HG03342 (cell line): ENCODE data around the gene SUCNR1.
A peak's percentile ranks its signal among the peaks of the same experiment; 100 is the strongest.
"Not testable (repeated sequence)": the region's sequence is repeated elsewhere in the genome, so short reads cannot be mapped to it uniquely, and the experiment has no call there.

Experiments used
- ATAC-seq: cut with Tn5 transposase; IDR thresholded peaks from one replicate; pipeline ENCODE4 v1.9.1; 2021; ENCODE audit warnings: mild to moderate bottlenecking, moderate library complexity; ENCODE audit not compliant: unreplicated experiment

Gene SUCNR1

GRCh38 chr3:151871639-151872468, 1.6 kb upstream of the SUCNR1 start:
- peak; percentile 94 for ATAC-seq

DNA sequence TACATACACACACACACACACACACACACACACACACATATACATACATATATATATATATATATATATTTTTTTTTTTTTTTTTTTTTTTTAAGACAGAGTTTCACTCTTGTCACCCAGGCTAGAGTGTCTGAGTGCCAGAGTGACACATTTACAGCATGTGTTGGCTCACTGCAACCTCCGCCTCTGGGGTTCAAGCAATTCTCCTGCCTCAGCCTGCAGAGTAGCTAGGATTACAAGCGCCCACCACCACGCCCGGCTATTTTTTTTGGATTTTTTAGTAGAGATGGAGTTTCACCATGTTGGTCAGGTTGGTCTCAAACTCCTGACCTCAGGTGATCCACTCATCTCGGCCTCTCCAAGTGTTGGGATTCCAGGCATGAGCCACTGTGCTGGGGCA, 636 bp downstream of the SUCNR1 start:
- not testable (repeated sequence) for ATAC-seq

DNA sequence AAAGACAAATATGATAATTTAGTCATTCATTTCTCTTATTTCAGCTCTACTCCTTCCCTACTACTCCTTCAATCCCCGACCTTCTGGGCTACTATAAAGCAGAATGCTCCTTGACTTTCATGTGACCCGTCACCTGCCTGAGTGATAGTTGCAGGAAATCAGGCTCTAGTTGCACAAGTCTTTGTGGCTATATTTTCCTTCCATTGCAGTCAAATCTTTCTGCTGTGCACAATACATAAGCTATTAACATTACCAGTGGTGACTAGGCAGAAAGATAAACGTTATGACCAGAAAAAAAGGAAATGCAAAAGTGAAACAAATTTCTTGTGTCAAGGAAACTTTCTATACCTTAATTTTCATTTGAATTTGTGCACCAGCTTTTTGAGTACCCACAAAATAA, 2.3 kb downstream of the SUCNR1 start:
- ATAC-seq, result peak; percentile 71

DNA sequence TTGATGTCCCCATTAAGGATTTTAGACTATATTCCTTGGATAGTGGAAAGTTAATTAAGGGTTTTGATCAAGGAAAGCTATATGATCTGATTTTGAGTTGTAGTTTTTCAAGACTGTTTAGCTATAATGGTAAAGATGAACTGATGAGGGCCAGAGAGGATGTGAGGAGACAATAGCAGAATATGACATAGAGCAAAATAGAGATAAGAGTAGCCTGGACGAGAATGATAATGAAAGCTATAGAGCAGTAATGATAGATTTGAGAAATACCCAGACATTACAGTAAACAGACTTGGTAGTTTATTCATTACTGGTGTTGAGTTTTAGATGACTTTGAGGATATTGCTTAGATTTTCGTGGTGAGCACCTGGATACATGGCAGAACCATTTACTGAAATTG, 3.8 kb downstream of the SUCNR1 start:
- ATAC-seq, result no peak

GRCh38 chr3:151878465-151878864, 5.0 kb downstream of the SUCNR1 start:
- ATAC-seq, result no peak

GRCh38 chr3:151879037-151879436, 5.6 kb downstream of the SUCNR1 start:
- no peak for ATAC-seq

DNA sequence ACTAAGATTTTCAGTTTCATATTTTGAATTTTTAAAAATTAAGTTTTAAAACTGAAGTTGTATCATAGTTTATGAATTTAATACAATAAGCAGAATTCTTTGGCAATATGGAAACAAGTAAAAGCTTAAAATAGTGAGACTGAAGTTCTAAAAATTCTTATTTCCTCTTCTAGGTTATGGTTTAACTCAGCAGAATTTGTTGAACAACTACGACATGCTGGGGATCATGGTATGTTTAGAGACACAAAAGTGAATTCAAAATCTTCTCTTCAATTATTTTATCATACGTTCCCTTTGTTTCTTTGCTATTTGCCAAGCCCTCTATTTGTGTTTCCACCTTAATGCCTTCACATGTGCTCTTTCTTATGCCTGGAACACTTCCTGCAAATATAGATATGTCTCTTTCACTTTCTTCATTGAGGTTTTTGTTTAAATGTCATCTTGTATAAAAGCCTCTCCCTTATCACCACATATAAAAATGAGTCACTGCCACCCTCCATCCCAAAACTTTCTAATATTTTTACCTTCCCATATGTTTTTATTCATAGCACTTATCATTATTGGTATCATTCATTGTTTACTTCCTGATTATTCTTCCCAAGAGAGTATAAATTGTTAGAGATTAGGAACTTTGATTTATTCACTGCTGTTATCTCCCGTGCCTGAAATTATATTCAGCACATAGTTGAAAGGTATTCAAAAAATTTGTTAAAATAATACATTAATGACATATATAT, 6.4 kb downstream of the SUCNR1 start:
- peak; percentile 41 for ATAC-seq

DNA sequence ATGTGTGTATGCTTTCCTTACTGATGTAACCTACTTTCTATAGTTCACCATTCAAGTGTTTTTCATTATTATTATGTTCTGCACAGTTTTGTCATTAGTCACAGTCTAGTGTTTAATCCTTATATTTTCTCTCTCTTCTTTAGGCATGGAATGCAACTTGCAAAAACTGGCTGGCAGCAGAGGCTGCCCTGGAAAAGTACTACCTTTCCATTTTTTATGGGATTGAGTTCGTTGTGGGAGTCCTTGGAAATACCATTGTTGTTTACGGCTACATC, 6.9 kb downstream of the SUCNR1 start:
- ATAC-seq, result no peak

GRCh38 chr3:151881137-151881536, 7.7 kb downstream of the SUCNR1 start:
- ATAC-seq, result no peak

DNA sequence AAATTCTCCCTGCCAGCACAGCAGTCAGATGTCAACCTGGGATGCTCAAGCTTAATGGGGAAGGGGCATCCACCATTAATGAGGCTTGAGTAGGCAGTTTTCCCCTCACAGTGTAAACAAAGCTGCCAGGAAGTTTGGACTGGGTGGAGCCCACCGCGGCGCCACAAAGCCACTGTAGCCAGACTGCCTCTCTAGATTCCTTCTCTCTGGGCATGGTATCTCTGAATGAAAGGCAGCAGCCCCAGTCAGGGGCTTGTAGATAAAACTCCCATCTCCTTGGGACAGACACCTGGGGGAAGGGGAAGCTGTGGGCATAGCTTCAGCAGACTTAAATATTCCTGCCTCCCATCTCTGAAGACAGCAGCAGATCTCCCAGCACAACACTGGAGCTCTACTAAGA, 12.0 kb downstream of the SUCNR1 start:
- not testable (repeated sequence) for ATAC-seq

DNA sequence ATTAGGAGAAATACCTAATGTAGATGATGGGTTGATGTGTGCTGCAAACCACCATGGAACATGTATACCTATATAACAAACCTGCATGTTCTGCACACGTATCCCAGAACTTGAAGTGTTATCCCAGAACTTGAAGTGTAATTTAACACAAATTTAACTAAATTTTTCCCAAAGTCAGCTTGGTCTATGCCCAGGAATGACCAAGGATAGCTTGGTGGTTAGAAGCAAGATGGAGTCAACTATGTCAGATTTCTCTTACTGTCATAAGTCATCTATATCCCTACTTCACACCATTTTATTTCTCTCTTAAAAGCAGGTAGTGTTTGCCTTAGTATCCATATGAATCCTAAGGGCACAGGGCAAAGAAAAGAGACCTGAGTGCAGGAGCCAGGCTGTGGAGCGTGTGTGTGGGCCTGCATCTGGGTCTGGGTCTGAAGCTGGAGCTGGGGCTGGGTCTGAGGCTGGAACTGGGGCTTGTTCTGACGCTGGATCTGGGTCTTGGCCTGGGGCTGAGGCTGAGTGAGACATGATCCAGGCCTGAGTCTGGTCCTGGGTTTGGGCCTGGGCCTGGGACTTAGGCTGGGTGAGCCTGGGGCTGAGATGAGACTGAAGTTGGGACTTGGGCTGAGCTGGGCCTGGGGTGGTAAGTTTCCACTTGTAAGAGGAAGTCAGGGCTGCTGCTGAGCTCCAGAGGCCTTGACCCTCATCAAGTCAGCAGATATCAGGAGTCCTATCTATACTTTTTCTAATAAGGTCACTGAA, 14.2 kb downstream of the SUCNR1 start:
- ATAC-seq, result not testable (repeated sequence)

- no peak for ATAC-seq
Observed at GRCh38 chr3:151890721-151891141, 17.3 kb downstream of the SUCNR1 start.

- ATAC-seq, result no peak
Observed at GRCh38 chr3:151891721-151892120, 18.3 kb downstream of the SUCNR1 start.

DNA sequence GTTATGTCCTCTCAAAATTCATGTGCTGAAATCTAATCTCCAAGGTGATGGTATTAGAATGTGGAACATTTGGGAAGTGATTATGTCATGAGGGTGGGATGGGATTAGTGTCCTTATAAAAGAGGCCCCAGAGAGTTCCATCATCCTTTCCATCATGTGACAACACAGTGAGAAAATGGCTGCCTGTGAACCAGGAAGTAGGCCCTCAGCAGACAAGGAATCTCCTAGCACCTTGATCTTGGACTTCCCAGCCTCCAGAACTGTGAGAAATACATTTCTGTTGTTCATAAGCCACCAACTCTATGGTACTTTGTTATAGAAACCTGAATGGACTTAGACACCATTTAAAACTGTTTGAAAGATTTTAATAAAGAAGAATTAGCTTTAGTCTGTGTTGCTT, 20.8 kb downstream of the SUCNR1 start:
- ATAC-seq, result no peak

DNA sequence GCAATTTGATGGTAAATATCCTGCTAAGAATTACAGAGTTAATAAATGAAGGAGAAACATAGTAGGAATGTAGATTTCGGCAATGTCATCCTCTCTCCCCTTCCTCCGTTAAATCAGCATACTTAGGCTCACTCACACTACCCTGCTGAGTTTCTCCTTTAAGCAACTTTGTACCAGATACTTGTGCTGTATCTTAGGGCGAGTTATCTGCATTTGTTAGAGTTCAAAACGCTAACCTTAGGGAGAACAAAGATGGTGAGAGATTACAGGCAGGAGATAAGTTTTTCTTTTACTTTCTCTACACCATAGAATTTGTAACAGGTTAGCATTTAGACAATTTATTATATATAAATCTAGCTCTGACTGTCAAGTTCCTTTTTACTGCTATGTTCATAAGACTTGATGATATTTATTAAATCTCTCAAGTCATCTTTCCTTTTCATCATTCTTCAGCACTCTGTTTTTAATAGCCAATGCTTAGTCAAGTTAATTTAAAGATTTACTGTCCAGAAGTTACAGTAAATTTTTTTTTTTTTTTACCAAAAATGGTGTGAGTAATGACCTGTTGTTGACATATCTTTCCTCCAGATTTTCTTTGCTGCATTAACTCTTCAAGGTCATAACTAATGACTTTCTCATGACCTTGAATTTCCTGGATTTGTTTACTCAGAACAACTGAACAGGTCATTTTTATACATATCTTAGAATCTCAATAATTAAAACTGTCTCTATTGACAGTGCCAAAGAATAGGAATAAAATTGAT, 22.2 kb downstream of the SUCNR1 start:
- ATAC-seq, result no peak

DNA sequence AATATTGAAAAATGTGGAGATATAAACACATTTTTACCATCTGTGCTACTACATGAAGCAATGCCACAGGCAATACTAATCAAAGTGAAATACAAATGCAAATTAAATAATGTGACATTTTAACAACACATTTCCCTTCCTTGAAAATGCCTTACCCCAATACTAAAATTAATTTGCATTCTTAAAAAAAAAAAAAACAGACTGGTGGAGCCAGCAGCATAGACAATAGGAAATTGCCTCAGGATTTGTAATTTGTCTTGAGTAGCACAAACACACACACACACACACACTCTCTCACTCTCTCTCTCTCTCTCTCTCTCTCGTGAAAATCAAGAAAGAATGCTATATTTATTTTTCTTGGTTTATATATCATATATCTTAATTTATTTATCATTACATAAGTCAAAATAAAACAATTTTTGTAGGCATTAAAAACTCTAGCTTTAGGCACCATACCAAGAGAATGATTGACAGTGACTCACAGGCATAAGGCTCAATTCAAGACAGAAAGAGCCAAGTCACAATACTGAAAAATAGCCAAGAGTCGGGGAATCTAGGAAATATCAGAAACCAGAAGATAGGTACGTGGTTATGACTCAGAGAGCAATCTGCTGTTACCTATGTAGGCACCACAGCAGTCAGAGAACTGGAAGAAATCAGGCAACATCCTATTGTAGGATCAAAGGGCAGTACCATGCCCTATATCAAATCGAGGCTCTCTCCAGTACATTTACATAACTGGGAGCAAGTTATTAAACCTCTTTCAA, 23.0 kb downstream of the SUCNR1 start:
- ATAC-seq, result no peak

DNA sequence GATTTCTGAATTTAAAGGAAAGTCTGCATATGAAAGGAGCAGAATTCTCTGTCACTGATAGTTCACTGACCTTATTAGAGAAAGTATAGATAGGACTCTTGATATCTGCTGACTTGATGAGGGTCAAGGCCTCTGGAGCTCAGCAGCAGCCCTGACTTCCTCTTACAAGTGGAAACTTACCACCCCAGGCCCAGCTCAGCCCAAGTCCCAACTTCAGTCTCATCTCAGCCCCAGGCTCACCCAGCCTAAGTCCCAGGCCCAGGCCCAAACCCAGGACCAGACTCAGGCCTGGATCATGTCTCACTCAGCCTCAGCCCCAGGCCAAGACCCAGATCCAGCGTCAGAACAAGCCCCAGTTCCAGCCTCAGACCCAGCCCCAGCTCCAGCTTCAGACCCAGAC, 24.7 kb downstream of the SUCNR1 start:
- not testable (repeated sequence) for ATAC-seq

DNA sequence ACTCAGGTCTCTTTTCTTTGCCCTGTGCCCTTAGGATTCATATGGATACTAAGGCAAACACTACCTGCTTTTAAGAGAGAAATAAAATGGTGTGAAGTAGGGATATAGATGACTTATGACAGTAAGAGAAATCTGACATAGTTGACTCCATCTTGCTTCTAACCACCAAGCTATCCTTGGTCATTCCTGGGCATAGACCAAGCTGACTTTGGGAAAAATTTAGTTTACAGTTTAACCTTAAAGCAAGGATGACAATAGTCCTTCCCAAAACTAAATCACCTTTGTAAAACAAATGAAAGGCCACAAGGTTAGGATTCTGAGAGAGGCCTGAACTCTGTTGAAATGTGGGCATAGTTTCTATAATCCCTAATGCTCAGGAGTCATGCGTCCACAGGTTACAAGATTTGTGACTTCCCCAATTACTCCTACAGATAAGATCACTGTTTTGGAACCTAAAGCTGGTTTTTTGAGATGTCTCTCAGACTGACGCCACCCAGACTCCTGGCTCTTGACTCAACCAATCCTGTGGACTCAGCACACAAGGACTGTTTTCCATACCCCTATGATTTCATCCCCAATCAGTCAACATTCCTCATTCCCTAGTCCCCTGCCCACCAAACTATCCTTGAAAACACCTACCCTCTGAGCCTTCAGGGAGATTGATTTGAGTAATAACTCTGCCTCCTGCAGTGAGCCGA, 25.3 kb downstream of the SUCNR1 start:
- ATAC-seq, result not testable (repeated sequence)

DNA sequence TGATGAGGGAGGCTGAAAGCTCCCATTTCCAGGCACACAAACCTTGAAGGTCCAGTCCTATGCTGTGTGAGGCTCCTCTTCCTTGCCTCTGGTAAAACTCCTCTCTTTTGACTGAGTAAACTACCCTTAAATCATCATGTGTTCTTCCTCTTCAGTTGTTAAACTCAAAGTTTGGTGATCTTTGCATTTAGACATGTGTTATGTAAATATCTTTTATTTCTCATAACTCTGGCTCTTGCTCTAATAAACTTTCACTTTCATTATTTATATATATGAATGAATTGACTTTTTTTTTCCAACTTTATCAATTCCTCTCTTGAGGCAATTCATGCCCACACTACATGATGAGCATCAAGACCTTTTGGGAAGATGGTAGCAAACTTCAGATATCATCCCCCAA, 26.6 kb downstream of the SUCNR1 start:
- no peak for ATAC-seq

DNA sequence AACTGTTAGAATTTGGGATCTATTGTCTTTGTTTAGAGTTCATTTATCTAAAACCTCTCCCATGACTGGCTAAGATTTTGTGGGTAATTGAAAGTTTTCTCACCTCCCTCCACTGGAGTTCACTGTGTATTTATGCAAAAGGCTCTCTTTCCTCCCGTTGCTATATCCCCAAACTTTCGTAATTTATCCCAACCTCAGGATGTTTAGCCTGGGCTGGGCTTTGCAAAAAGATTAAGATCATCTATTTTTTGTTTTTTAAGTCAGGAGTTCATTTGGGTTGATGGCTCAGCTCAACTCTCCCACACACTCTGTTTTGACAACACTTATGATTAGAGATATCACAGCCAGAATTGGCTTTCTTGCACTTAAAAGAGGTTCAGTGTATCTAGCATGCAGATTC, 27.0 kb downstream of the SUCNR1 start:
- no peak for ATAC-seq
